WTC11 (cell line): ENCODE data around the gene OR6K3.

Experiments used
- ATF2 ChIP-seq: sonication (generic); formaldehyde crosslinking; IDR thresholded peaks from 2 replicates; pipeline ENCODE4 v1.8.1; 2022; ENCODE audit warnings: low read depth, missing genetic modification reagents, borderline replicate concordance
- CBFB ChIP-seq: sonication (generic); formaldehyde crosslinking; IDR thresholded peaks from 2 replicates; pipeline ENCODE4 v1.8.1; 2022; ENCODE audit warnings: mild to moderate bottlenecking, low read depth, missing genetic modification reagents
- CTCF ChIP-seq: fragments of 200-600 bp; IDR thresholded peaks from 2 replicates; pipeline ENCODE4 v1.8.0; 2022; ENCODE audit warnings: antibody characterized with exemption
- E2F5 ChIP-seq: sonication (generic); formaldehyde crosslinking; IDR thresholded peaks from 2 replicates; pipeline ENCODE4 v1.8.1; 2022; ENCODE audit warnings: mild to moderate bottlenecking, moderate library complexity, missing genetic modification reagents
- ESRRA ChIP-seq: sonication (generic); formaldehyde crosslinking; IDR thresholded peaks from 2 replicates; pipeline ENCODE4 v1.8.1; 2022; ENCODE audit warnings: mild to moderate bottlenecking, missing genetic modification reagents, borderline replicate concordance
- GTF2I ChIP-seq: fragments of 250-450 bp; sonication (Bioruptor Pico); conservative IDR thresholded peaks from 2 replicates; pipeline ENCODE4 v1.4.0; 2021; ENCODE audit warnings: mild to moderate bottlenecking
- MAX ChIP-seq: sonication (generic); formaldehyde crosslinking; IDR thresholded peaks from 2 replicates; pipeline ENCODE4 v1.8.0; 2022; ENCODE audit warnings: mild to moderate bottlenecking, missing genetic modification reagents
- NR3C1 ChIP-seq: sonication (generic); formaldehyde crosslinking; conservative IDR thresholded peaks from 2 replicates; pipeline ENCODE4 v1.8.1; 2023; ENCODE audit warnings: low read depth, mild to moderate bottlenecking, missing genetic modification reagents
- SMAD4 ChIP-seq: sonication (generic); formaldehyde crosslinking; IDR thresholded peaks from 2 replicates; pipeline ENCODE4 v1.8.0; 2022; ENCODE audit warnings: mild to moderate bottlenecking, missing genetic modification reagents
- ZBTB43 ChIP-seq: sonication (generic); formaldehyde crosslinking; IDR thresholded peaks from 2 replicates; pipeline ENCODE4 v1.8.1; 2023; ENCODE audit warnings: mild to moderate bottlenecking, missing genetic modification reagents
- ZNF423 ChIP-seq: fragments of 250-450 bp; sonication (Bioruptor Pico); IDR thresholded peaks from 2 replicates; pipeline ENCODE4 v2.1.2; 2022; ENCODE audit warnings: mild to moderate bottlenecking, moderate library complexity

GRCh38 chr1:158700552-158700951 is 20.0 kb downstream of the OR6K3 start, which contains the start of gene OR6K2:
- TF ChIP-seq GTF2I (CRISPR knock-in tag) = no peak
- TF ChIP-seq CTCF = no peak
- no peak for TF ChIP-seq MAX
- TF ChIP-seq ESRRA (CRISPR knock-in tag) = no peak
- no peak for TF ChIP-seq ZNF423 (CRISPR knock-in tag)
- TF ChIP-seq NR3C1 (CRISPR knock-in tag) = no peak
- TF ChIP-seq E2F5 (CRISPR knock-in tag) = no peak
- TF ChIP-seq ZBTB43 = no peak
- no peak for TF ChIP-seq SMAD4
- no peak for TF ChIP-seq CBFB
- TF ChIP-seq ATF2 = no peak
